GM21825 (cell line): ENCODE results near the gene ECHDC3.

Experiments
- ATAC-seq: cut with Tn5 transposase; IDR thresholded peaks from one replicate; pipeline ENCODE4 v1.9.1; 2021; ENCODE audit warnings: mild to moderate bottlenecking, moderate library complexity; ENCODE audit not compliant: unreplicated experiment

ECHDC3 gene

DNA sequence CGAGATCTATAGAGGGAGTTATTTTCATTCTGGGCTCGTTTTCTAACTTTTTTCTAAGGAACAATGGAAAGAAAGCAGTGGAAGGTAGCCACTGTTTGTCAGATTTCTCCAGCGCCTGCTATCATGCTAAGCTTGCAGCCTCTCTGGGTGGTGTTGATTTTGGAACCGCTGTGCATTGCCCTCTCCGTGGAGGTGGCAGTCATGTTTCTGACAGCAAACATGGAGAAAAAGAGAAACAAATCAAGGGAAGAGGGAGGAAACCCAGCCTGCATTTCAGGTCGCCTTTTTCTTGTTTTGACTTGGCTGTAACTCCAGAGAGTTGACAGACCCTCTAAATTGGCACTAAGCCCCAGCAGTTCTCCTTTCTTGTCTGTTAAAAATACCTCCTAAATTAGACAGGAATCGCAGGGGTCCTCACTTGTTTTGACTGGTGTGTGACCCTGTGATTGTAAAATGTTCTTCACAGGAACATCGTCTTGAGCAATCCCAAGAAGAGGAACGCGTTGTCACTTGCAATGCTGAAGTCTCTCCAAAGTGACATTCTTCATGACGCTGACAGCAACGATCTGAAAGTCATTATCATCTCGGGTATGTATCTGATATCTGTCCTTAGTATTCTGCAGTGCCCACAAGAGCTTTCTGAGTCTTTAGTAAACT, 4.8 kb downstream of the ECHDC3 start:
- ATAC-seq, result no peak

DNA sequence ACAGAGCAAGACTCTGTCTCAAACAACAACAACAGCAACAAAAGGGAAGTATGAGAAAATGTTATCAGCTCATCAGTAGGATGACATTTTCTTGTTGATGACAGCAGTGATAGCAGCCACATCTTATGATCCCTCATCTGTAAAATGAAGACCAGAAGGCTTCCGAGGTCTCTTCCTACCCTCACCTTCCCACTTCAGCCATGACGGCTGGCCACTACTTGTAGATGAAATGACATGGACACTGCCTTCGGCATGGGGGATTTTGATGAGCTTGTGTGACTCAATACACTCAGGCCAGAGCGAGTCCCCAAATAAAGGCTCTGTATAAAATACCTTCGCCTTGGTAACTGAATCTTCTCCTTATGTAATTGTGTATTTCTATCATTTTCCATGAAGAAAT, 6.7 kb downstream of the ECHDC3 start:
- ATAC-seq, result no peak

DNA sequence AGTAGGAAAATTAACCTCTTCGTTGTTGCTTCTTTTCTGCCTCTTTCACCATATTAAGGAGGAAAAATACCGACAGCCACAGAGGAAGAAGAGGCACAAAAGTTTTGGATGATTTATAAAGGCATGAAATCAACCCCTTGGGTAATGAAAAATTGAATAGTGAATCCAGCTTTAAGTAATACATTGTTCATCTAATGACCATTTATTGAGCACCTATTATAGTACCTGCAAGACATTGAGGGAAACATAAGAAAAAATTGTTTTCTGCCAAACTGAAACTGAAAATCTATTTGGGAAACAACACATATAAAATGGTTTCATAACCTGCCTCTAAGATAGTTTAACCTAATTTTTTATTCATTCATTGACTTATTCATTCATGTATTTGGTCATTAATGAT, 8.2 kb downstream of the ECHDC3 start:
- ATAC-seq, result no peak

DNA sequence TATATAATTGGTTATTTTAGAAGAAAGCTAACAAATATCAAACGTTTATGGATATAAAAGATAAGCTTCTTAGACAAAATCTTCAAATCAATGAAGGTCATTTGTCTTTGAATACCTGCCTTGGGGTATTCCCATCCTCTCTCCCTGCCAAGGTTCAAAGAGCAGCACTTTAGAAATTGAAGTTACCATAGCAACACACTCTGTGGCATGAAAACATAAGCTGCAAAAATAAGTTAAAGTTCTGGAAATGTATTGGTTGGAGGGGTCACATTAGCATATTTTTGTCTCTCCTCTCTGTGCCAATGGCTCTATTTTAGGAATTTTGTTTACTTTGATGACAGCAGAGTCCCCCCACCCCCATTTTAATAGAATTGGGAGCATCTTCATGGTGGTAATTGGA, 12.0 kb downstream of the ECHDC3 start:
- no peak for ATAC-seq

DNA sequence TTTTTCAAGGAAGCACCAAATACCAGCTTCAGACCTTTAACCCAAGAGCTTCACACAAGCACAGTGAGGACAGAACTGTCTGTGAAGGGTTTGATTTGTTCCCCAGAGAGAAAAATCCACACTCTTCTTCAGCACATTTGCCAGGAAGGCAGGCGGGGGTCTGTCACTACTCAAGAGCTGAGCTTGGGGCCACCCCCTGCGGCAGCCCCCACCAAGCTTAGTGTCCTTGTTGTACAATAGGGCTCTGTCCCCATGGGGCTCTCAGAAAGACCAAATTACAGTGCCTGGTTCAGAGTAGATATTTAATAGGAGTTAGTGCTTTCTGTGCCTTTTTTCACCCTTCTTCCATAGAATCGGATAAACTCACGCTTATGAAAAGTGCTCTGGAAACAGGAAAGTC, 12.4 kb downstream of the ECHDC3 start:
- ATAC-seq, result no peak

DNA sequence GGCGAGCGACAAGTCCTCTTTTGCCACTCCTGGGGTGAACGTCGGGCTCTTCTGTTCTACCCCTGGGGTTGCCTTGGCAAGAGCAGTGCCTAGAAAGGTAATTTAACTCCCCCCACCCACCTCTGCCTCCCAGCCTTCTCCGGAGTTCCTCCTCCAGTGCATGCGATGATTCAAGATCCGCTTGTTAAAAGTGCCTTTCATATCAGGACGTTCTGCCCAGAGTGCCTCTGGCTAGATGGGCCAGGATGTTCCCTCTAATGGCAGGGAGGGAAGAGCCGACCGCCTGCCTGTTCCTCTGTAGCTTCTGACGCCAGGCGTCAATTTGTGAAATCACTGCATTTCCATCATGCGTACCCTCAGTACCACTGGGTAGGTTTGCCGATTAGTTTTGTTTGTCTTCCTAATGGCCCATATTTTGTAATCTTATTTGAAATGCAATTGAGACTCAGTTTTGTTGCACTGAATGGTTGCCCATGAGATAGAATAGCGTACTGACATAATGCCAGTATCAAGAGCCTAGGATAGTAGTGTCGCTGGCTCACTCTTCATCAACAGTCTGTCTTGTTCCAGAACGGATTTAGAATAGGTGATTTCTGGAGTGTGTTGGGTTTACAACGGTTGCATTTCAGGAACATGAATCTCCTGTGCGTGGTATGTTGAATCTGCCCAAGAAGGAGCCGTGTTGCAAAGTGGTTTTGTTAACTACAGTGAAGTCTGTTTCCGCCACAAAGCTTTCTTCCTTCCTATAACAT, 13.5 kb downstream of the ECHDC3 start:
- ATAC-seq, result no peak

DNA sequence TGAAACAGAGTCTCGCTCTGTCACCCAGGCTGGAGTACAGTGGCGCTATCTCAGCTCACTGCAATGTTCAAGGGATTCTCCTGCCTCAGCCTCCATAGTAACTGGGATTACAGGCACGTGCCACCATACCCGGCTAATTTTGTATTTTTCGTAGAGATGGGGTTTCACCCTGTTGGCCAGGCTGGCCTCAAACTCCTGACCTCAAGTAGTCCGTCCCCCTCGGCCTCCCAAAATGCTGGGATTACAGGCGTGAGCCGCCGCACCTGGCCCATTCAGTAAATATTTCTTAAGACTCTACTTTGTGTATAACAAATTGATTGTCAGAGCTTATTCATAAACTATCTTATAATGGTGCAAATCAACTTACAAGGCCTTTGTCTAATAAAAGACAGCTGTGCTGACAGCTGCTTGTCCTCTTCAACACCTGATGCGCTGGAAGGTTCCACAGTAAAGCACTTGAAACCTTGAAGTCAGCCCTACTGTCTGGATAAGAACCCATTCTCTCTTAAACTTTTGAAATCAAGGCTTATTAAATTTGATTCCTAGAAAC, 14.7 kb downstream of the ECHDC3 start:
- no peak for ATAC-seq

DNA sequence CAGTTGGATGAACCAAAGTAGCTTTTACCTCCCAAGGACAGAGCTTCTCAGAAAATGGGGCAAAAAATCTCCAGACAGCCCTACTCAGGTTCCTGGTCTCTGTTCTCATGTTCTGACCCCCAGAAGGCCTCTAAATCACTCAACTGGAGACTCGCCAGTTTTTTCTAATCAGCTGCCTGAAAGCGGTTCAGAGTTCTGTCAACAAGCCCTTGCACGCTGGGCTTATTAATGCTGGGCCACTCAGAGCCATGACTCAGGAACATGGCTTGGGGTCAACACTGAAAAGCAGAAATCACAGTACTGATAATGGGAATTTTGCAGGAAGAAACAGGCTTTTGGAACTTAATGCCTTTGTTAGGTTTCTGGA, 15.3 kb downstream of the ECHDC3 start:
- no peak for ATAC-seq

DNA sequence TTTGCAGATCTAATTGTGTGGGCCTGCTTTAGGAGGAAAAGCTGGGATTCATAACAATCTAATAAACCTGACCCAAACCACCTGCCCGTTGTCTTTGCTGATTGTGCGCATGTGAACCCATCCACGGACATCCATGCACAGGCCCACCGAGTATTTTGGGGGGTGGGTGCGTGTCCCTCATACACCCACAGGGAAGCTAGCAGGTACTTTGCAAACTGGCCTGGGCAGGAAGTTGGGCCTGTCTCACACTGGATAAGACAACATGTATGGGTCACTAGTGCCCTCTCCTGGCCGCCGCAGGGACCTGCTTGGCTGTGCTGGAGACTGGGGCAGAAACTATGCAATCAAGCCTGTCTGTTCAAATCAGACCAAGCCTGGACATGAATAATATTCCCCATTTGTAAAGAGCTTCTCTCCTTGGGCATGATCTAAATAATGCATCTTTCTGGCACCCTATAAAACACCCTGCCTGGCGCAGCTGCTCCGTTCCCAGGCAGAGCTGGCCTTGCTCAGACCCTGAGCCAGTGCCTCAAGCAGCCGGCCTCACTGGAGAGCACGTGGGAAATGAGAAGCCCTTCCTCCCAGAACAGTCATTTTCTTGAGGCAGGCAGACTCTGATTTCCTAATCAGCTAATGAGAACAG, 15.8 kb downstream of the ECHDC3 start:
- peak; percentile 98 for ATAC-seq

DNA sequence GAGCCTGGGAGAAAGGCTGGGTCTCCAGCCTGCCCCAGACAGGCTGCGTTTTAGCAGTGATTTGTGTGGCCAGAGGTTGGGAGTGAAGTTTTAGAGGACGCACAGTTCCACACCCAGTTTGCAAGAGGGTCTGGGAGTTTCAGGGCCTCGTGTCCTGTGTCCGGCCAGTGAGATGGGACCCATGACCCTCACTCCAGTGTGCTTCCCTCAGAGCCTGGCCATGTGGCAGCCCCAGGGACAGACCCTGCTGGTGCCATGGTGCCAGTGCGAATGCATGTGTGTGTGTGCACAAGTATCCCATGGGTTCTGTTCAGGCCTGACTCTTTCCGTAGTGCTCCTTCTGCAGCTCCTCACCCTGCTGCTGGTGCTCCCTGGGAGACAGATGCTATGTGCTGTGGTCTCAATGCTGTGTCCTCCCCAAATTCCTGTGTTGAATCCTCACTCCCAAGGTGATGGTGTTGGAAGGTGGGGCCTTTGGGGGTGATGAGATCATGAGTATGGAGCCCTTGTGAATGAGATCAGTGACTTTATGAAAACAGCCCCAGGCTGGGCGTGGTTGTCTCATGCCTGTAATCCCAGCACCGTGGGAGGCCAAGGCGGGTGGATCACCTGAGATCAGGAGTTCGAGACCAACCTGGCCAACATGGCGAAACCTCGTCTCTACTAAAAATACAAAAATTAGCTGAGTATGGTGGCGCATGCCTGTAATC, 16.5 kb downstream of the ECHDC3 start:
- no peak for ATAC-seq

DNA sequence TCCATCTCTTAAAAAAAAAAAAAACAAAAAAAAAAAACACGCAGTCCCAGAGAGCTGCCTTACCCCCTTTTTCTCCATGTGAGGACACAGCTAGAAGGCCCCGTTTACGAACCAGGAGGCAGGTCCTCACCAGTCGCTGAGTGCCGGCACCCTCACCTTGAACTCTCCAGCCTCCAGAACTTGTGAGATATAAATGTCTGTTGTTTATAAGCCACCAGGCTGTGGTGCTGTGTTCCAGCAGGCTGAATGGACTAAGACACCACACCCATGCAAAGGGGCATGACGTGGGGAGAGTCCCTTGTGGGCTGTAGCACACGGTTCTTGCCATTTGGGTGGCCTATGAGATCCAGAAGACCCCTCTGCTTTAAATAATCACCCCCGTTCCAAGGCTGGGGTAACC, 17.2 kb downstream of the ECHDC3 start:
- no peak for ATAC-seq

DNA sequence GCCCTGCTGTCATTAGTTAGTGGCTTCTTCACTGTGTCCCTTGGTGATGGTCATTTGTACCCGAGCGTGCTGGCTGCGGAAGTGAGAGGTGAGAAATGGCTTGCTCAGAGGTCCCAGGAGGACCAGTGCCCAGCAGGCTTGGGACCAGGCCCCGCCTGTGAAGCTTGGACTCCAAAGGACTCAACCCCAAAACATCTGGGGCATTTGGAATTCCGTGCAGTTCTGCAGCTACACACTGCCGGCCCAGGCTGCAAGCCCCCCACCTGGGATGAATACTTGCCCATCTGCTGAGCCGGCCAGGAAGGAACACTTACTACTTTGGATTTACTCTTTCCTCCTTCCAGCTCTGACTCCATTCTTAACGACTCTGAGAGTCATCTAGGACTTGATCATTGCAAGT, 18.0 kb downstream of the ECHDC3 start:
- no peak for ATAC-seq

DNA sequence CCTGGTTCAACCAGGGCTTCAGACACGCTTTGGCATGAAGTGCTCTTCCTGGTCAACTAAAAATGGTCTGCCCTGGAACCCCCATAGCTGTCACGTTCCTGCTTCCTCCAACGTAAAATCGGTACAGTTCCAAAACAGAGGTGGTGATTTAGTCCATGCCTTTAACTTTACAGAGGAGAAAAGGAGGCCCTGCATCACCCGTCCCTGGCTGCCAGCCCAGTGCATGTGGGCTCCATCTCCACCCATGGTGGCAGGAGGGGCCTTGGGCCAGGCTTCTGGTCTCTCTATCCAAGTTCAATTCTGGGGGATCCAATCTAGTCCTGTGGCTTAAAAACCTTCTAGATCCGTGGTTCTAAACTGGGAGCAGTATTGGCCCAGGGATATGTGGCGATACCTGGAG, 18.7 kb downstream of the ECHDC3 start:
- ATAC-seq, result no peak

DNA sequence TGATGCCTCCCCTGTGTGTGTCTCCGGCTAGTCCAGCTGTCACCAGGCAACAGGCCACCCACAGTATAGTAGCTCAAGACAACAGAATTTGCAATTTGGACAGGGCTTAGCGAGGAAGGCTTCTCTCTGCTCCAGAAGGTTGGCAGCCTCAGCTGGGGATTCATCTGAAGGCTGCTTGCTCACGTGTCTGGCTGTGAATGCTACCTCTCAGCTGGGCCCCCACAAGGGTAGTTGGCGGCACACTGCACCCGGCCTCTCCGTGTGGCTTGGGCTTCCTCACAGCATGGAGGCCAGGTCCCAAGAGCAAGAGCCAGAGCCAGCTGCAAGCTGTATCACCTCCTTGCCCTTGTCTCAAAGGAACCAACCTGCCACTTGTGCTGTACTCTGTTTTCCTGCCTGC, 19.2 kb downstream of the ECHDC3 start:
- no peak for ATAC-seq

DNA sequence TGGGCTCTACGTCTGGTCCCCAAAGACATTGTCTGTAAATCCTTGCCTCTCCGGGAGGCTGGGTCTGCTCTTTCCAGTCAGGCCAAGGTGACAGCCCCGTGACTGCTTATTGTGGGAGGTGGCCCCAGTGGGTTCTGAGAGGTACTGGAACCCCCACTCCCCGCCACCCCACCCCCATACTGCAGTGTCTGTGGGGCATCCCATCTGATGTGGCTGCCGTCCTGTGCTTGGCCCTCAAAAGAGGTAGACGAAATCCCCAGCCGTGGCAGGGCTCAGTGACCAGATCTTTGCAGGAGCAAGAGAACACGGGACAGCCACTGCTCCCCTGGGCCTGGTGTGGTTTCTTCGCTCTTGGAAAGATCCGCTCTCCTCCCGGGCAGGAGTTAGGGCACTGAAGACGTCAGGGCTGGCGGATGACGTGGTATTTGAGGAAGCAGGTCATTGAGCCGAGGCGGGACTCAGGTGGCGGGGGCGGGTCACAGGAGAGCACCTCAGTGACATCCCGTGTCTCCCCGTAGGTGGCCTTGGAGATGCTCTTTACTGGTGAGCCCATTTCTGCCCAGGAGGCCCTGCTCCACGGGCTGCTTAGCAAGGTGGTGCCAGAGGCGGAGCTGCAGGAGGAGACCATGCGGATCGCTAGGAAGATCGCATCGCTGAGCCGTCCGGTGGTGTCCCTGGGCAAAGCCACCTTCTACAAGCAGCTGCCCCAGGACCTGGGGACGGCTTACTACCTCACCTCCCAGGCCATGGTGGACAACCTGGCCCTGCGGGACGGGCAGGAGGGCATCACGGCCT, 20.7 kb downstream of the ECHDC3 start:
- no peak for ATAC-seq

DNA sequence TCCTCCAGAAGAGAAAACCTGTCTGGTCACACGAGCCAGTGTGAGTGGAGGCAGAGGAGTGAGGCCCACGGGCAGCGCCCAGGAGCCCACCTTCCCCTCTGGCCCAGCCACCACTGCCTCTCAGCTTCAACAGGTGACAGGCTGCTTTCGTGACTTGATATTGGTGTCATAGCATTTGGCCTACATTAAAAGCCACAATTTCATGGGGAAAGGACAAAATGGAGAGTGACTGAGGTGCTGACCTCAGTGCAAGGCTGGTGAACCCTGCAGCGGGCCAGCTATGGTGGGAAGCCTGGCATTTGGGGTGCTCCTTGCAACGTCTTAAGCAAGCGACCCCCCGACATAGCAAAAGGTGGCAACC, 21.3 kb downstream of the ECHDC3 start:
- no peak for ATAC-seq

DNA sequence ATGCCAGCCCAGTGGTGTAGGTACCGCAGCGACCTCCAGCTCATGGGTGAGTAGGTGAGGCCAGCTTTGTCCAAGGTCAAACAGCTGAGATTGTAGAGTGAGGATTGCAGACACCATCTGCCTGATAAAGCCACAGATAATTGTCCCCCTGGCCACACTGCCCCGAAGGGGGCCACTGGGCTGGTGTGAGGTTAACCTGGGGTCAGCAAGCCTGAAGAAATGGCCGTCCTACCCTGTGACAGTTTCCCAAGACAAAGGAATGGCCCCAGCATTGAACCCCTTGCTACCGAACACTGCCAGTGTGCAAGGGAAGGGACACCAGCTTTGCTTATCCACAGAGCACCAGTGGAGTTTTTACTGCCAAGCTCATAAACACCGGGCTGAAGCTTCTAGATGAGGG, 23.0 kb downstream of the ECHDC3 start:
- no peak for ATAC-seq

DNA sequence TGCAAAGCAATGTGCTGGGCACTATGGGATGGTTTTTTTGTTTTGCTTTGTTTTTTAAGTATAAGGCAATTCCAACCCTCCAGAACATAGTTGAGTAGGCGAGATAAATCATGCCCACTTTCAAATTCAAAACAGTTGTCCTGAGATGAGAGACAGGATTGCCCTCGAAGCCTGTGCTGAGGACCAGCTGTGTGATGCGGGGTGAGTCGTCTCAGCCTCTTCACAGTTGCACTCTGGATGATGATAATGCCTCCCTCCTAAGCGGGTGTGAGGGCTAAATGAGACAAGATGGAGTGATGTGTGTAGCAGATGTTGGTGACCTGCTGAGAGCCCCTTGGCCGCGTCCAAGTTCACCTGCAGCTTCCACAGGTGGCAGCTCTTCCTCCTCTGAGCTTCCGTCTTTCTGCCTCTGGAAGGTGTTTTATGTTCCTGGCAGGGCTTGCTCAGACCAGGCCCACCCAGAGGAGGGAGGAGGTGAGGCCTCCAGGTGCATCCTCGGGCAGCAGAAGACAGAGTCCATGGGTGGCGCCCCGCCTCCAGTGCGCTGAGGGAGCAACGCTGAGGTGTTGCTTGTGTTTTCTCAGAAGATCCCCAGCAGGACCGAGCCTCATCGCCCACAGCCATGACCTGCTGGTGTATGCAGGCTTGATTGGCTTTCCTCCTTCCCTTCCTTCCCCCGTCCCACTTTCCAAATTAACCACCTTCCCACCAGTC, 30.6 kb downstream of the ECHDC3 start:
- ATAC-seq, result no peak

DNA sequence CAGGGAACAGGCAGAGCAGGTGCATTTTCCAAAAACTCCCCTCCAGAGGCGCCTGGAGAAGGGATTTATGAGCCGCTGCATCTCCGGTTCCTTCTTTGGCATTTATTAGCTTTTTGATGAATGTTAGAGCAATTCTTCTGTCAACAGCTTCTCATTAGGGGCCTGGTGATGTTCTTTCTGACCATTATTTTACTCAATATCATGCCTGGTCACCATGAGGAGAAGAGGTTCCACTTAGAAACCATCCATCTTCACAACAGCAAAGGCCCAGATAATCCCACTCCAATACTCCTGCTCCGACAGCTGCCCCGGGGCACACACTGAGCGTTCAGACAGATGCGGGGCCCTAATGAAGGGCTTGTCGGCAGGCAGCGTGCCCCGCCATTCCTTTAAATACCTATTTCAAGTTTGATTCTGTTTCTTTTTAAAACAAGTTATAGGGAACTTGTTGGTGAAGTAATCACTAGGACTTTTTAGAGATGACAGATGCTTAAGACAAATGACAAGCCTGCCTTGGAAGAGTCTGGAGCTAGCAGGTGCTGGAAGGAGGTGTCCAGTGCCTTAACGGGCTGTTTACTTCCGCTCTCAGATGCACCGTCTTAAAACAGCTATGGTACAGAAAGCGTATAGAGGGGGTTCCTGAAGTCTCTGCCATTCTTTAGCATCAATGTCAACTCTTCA, 31.7 kb downstream of the ECHDC3 start:
- no peak for ATAC-seq

DNA sequence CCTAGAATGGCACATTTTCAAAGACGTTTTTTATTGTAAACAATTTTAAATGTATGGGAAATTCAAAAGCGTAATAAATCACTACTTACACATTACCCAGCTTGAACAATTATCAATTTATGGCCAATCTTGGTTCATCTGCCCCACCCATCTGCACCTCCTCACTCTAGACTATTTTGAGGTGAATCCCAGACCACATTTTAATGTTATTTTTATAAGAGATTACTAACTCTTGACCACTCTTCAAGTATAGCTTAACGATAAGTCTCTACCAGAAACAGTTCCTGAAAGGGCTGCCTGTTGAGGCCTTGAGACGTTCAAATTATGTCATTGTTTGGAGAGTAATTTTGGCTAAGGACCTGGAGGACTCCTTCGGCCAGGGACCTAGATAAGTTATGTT, 33.2 kb downstream of the ECHDC3 start:
- no peak for ATAC-seq
